SKM-1 treated with dmso at 0.1 percent for 144 hours (cell line): ENCODE data around the gene GAMT.

ENCODE experiments used
- DNase-seq: peaks from one replicate; lab custom pipeline; 2025; ENCODE audit not compliant: unreplicated experiment; lab: John Stamatoyannopoulos, UW

GAMT gene

DNA sequence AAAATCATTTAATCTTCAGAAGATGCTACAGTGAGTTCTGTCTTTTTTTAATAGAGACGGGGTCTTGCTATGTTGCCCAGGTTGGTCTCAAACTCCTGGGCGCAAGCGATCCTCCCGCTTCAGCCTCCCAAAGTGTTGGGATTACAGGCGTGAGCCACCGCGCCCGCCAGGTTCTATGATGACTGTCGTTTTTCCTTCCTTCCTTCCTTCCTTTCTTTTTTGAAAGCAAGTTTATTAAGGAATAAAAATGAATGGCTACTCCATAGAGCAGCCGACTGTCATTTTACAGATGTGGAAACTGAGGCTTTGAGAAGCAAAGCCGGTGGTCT, 511 bp upstream of the GAMT start:
- DNase-seq: no peak

DNA sequence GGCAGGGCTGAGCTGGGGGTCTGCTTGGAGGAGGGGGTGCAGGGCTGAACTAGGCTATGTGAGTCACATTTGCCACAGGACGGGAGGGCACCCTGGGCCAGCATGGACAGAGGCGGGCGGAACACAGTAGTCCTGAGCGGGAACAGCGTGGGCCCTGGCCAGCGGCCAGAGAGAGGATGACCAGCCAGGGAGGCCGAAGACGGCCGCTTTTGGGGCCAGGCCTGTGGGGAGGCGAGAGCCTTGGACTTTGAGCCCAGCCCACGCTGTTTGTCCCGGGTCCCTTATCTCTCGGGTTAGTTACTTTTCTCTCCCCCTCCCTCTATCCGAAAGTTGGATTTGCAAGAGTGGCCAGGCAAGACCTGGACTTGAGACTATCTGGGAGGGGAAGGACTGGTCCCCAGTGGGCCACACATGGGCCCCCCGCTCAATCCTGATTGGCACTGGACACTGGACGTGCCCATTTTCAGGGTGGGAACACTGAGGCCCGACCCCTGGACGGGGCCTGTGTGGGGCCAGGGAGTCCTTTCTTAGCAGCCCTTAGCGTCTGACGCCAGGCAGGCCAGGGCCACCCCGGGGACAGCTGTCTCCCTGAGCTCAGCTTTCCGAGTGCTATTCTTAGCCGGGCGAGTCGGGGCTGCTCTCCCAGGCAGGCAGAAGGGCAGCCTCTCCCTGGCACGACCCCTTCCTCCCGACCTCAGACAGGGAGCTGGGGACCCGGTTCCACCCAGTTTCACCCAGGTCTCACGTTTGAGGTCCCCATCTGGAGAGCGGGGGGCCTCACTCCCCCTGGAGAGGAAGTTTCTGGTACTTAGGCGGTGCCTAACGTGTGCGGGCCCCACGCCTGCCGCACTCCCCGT, 833 bp downstream of the GAMT start:
- no peak for DNase-seq

DNA sequence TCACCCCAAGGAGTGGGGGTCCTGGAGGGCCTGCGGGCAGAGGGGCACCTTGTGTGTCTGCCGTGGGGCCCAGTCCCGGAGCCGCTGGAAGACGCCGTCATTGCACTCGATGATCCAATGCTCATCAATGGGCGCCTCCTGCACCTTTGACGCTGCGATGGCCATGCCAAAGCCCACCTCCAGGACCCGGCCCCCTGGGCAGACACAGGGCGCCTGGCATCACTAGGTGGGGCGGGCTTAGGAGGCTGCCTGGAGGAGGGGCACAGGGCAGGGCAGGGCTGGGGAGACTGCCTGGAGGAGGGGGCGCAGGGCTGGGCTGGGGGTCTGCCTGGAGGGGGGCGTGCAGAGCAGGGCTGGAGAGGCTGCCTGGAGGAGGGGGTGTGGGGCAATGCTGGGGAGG, 1.6 kb downstream of the GAMT start:
- DNase-seq: no peak

DNA sequence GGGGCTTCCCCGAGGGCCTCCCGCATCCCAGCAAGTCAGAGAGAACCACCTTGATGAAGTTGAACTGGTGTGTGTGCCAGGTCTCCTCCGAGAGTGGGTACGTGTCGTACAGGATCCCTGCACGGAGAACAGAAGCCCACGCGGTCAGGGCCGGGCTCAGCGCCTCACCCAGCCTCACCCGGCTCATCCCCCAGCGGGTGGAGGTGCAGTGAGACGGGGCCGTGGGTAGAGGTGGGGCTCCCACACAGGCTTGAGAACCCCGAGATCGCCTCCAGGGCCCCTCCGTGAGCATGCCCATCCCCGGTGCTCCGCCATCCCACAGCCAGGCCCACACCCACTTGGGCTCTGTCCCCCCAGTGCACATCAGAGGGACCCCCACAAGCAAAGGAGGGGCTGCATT, 2.3 kb downstream of the GAMT start:
- no peak for DNase-seq

GRCh38 chr19:1397838-1398237, 3.5 kb downstream of the GAMT start:
- no peak for DNase-seq

- no peak for DNase-seq
These were observed 4.3 kb downstream of the GAMT start for GRCh38 chr19:1396768-1397679.

- no peak for DNase-seq
These were observed 5.1 kb downstream of the GAMT start for GRCh38 chr19:1396019-1396767.

GRCh38 chr19:1395194-1396018, 5.9 kb downstream of the GAMT start:
- DNase-seq: no peak

GRCh38 chr19:1394252-1395193, 6.8 kb downstream of the GAMT start:
- no peak for DNase-seq

GRCh38 chr19:1393841-1394240, 7.5 kb downstream of the GAMT start:
- DNase-seq: no peak

DNA sequence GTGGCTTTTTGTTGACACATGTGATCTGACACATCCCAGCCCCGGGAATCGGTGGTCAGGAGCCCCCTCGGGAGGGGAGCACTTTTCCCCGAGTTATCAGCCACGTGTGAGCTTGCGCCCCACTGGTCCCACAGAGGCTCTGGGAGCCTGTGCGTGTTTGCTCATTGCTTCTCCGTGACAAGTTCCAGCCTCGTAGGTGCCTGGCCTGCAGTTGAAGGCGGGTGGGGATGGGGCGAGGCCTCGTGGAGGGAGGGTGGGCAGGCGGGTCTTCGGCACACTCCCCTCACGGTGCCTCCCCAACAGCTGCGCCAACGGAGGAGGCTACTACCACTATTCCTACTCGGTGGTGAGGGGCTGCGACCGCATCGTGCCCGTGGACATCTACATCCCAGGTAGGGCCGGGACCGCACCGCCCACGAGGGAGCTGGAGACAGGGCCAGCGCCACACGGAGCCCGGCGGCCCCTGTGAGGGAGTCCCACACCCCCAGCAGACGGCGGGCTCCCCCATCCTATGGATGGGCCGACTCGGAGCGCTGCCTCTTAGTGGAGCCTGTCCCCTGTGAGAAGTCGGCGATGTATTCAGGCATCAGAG, 8.3 kb downstream of the GAMT start:
- no peak for DNase-seq

- no peak for DNase-seq
These were observed 8.9 kb downstream of the GAMT start for GRCh38 chr19:1392407-1392806.

- DNase-seq: no peak
These were observed 10.4 kb downstream of the GAMT start for GRCh38 chr19:1390890-1391423.

DNA sequence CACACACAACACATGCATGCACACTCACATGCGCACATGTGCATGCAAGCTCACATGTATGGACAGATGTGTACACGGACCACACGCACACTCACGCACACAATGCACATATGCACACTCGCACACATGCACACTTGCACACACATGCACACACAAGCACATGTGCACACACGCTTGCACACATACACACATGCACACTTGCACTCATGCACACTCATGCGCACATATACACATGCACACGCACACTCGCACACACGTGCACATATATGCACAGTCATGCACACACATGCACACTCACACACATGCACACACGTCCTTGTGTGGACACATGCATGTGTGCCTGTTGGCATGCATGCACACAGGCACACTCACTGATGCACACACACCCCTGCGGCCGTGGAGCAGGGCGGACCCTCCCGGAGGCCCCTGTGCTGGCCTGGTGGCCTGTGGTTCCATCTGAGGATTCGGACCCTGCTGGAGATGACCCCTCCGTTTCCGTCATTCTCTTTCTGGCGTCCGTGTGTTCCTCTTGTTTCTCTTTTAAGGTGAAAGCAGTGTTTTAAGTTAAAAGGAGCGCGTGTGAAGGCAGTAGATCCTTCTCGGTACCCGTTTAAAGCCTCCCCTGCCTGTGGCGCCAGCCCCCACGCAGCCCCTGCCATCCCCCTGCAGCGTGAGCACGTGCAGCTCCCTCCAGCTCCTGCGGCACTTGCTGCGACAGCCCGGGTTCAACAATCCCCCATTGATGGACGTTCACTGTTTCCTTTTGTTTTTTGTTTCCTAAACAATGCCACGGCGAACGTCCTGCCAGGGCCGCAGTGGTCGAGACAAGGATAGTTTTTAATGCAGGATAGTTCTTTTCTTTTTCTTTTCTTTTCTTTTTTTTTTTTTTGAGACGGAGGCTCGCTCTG, 12.1 kb downstream of the GAMT start:
- DNase-seq: no peak

DNA sequence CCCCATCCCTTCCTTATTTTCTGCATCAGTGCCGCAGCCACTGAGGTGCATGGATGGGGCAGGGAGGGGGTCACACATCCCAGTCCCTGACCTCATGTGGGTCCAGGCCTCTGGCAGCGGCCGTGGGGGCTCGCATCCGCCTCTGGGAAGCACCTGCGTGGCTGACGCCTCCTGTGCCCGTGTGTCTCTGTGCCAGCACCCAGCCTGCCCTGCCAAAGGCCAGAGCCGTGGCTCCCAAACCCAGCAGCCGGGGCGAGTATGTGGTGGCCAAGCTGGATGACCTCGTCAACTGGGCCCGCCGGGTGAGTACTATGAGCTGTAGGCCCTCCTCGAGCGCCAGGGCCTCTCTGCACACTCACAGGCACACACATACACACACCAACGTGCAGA, 12.7 kb downstream of the GAMT start:
- DNase-seq: no peak

- no peak for DNase-seq
These were observed 13.4 kb downstream of the GAMT start for GRCh38 chr19:1387684-1388636.
